Fibroblast of lung (primary cell): ENCODE results near the gene CORO7. TPM values are rescaled to one million over a fixed set of nuclear protein-coding genes. Genes with fewer than 3 reads are reported as not detected.

Source experiments
- DNase-seq, 2 donors: peaks; one replicate each; pipeline versions ENCODE4 v3.0.0 to v3.0.0-alpha.2; 2010; ENCODE audit warnings: low read depth in 2 of 2
- H2AFZ ChIP-seq: 2 replicates; pipeline ENCODE4 v1.5.1; 2012; ENCODE audit warnings: low read length, control low read depth, inconsistent platforms
- H3K27ac ChIP-seq: 2 replicates; pipeline ENCODE4 v1.5.1; 2011; ENCODE audit warnings: low read length, control low read depth; ENCODE audit not compliant: insufficient read depth
- H3K27me3 ChIP-seq: 2 replicates; pipeline ENCODE4 v1.5.1; 2011; ENCODE audit warnings: mild to moderate bottlenecking, low read length; ENCODE audit not compliant: control insufficient read depth, insufficient read depth
- H3K36me3 ChIP-seq: 2 replicates; pipeline ENCODE4 v1.5.1; 2011; ENCODE audit warnings: low read length; ENCODE audit not compliant: control insufficient read depth, insufficient read depth
- H3K4me1 ChIP-seq: 2 replicates; pipeline ENCODE4 v1.5.1; 2011; ENCODE audit warnings: low read length; ENCODE audit not compliant: control insufficient read depth, insufficient read depth; ENCODE audit errors: extremely low read depth
- H3K4me2 ChIP-seq: 2 replicates; pipeline ENCODE4 v1.5.1; 2011; ENCODE audit warnings: low read length, control low read depth; ENCODE audit not compliant: insufficient read depth; ENCODE audit errors: extremely low read depth
- H3K4me3 ChIP-seq, 4 experiments: fragments of 200-600 bp in 1 of 4; sonication (generic) in 1 of 4; replicated peaks in 1 of 4; 2 replicates each; pipeline ENCODE4 v1.5.1; 2011 to 2016; ENCODE audit warnings: low read length in 4 of 4, low read depth in 3 of 4, mild to moderate bottlenecking in 3 of 4, control low read depth in 2 of 4, inconsistent platforms in 1 of 4, mixed read lengths in 1 of 4; ENCODE audit not compliant: insufficient read depth in 1 of 4; ENCODE audit errors: control extremely low read depth in 1 of 4
- H3K79me2 ChIP-seq: 2 replicates; pipeline ENCODE4 v1.5.1; 2012; ENCODE audit warnings: mild to moderate bottlenecking, low read length, inconsistent platforms; ENCODE audit not compliant: control insufficient read depth, insufficient read depth
- H3K9ac ChIP-seq: 2 replicates; pipeline ENCODE4 v1.5.1; 2011; ENCODE audit warnings: mild to moderate bottlenecking, low read length, control low read depth; ENCODE audit not compliant: insufficient read depth
- H3K9me3 ChIP-seq: 2 replicates; pipeline ENCODE4 v1.5.1; 2012; ENCODE audit warnings: low read depth, low read length; ENCODE audit not compliant: control insufficient read depth, insufficient read depth
- H4K20me1 ChIP-seq: 2 replicates; pipeline ENCODE4 v1.5.1; 2011; ENCODE audit warnings: low read length; ENCODE audit not compliant: control insufficient read depth, insufficient read depth; ENCODE audit errors: extremely low read depth
- CTCF ChIP-seq, 2 donors: IDR thresholded peaks in 1 of 2; conservative IDR thresholded peaks in 1 of 2; 1 replicate in 1 of 2; 2 replicates in 1 of 2; pipeline ENCODE4 v1.5.1; 2011 to 2012; ENCODE audit warnings: low read length in 2 of 2, control low read depth in 1 of 2, inconsistent platforms in 1 of 2, low read depth in 1 of 2, mild to moderate bottlenecking in 1 of 2
- EZH2 ChIP-seq: IDR thresholded peaks from 2 replicates; pipeline ENCODE4 v1.5.1; 2012; ENCODE audit warnings: low read length, control low read depth, mild to moderate bottlenecking; ENCODE audit errors: missing control alignments
- polyA plus RNA-seq, 2 donors: library from polyadenylated mRNA; depleted of rRNA in 1 of 2; stranded (reverse) in 1 of 2; unstranded in 1 of 2; fragments of >200 nt; gene quantifications; 2 replicates each; pipeline ENCODE4 v1.2.1, GENCODE V29; 2011 to 2012; ENCODE audit warnings: missing spikeins in 1 of 2
- total RNA-seq: library from RNA; depleted of rRNA; stranded (reverse); fragments of >200 nt; gene quantifications from 2 replicates; pipeline ENCODE4 v1.2.1, GENCODE V29; 2014

The CORO7 gene
- total and polyA plus RNA-seq, 2 donors (not counting 1 experiment from before 2014, with no cell fraction given): 6.1 to 11.1 TPM

DNA sequence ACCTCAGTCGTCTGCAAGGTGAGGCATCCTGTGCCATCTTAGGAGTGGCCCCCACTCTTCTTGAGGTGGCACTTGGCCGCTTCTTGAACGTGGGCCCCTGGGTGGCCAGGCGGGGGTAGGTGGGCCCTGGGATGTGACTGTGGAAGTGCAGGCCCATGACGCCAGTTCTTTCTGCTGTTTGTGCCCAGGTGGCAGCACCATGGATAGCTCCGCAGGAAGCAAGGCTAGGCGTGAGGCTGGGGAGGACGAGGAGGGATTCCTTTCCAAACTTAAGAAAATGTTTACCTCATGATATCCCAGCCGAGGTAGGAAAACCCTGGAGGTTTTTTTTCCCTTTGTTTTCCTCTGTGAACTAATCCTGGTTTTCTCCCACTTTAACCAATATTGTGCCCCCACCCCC, 38.2 kb upstream of the CORO7 start:
- Histone ChIP-seq H3K4me1 (peaks cover 4% of the 10 kb centered on the region), H3K4me2 (no peak overlapping the region), H4K20me1 (no peaks in the 10 kb centered on the region), H3K79me2 (no peaks in the 10 kb centered on the region), H3K9ac (no peak overlapping the region), H3K4me3 (no peak overlapping the region), H3K27me3 (no peaks in the 10 kb centered on the region), H3K27ac (no peak overlapping the region), H3K9me3 (no peaks in the 10 kb centered on the region), H3K36me3 (peaks cover 23% of the 10 kb centered on the region), H2AFZ (no peak overlapping the region)
- TF ChIP-seq EZH2 (no peak), CTCF (conservative IDR thresholded peaks at IDR 0.05 in 1 of 2, IDR thresholded peaks at IDR 0.05 in 1 of 2; ENCODE audit: low read depth in 1 of 2, low read length in 2 of 2) (no peak)
- DNase-seq: no peak

DNA sequence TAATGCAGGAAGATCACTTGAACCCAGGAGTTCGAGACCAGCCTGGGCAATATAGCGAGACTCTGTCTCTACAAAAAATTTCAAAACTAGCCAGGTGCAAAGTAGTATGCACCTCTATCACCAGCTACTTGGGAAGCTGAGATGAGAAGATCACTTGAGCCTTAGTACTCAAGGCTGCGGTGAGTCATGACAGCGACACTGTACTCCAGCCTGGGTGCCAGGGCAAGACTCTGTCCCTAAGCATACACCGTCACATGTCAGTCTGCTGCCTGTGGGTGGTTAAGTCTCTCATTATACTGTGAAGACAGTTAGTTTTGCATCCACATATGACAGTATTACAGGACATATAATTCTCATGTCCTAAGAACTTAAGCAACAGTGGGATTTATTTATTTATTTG, 36.3 kb upstream of the CORO7 start:
- Histone ChIP-seq H3K27me3 (no peaks in the 10 kb centered on the region), H3K36me3 (peaks cover 26% of the 10 kb centered on the region), H3K4me2 (no peak overlapping the region), H3K4me1 (no peaks in the 10 kb centered on the region), H2AFZ (no peak overlapping the region), H3K9me3 (no peaks in the 10 kb centered on the region), H3K79me2 (no peaks in the 10 kb centered on the region), H3K27ac (no peak overlapping the region), H3K9ac (no peak overlapping the region), H4K20me1 (no peaks in the 10 kb centered on the region), H3K4me3 (no peak overlapping the region)
- DNase-seq: no peak
- TF ChIP-seq CTCF (conservative IDR thresholded peaks at IDR 0.05 in 1 of 2, IDR thresholded peaks at IDR 0.05 in 1 of 2; ENCODE audit: low read depth in 1 of 2, low read length in 2 of 2): no peak

DNA sequence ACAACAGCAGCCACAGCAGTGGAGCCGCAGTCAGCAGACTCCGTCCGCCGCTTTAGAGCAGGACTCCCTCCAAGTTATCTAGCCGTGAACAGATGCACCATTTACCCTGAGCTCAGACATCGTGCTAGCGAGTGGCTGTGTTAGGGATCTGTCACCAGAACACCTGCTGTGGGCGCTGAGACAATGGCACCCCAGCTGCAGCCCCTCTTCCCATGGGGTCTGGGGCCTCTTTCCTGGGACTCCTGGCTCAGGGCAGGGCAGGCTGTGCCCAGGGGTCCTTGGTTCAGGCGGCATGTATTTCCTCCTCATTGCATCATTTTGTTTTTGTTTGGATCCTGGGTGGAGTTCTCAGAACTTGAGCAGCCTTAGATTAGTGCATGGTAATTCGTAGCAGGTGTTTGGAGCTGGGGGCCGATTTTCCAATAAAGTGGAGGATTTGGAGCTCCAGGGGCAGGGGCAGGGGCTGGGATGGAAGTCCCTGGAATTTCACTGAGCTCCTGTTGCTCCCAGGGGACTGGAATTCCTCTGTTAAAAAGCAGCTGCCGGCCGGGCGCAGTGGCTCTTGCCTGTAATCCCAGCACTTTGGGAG, 34.6 kb upstream of the CORO7 start:
- no peak overlapping the region for H3K9ac ChIP-seq
- no peak overlapping the region for H2AFZ ChIP-seq
- H3K27ac ChIP-seq: no peak overlapping the region
- no peak for DNase-seq
- no peak overlapping the region for H3K4me2 ChIP-seq
- TF ChIP-seq CTCF (conservative IDR thresholded peaks at IDR 0.05 in 1 of 2, IDR thresholded peaks at IDR 0.05 in 1 of 2; ENCODE audit: low read depth in 1 of 2, low read length in 2 of 2) (no peak), EZH2 (no peak)
- no peaks in the 10 kb centered on the region for H3K79me2 ChIP-seq
- no peaks in the 10 kb centered on the region for H4K20me1 ChIP-seq
- no peaks in the 10 kb centered on the region for H3K27me3 ChIP-seq
- H3K36me3 ChIP-seq: peaks cover 26% of the 10 kb centered on the region
- no peaks in the 10 kb centered on the region for H3K9me3 ChIP-seq
- H3K4me1 ChIP-seq: no peaks in the 10 kb centered on the region
- no peak overlapping the region for H3K4me3 ChIP-seq
